ENCODE data around the gene SLC6A19.

GRCh38 chr5:1190837-1191239, 10.6 kb upstream of the SLC6A19 start:
- no peak for TF ChIP-seq CTCF (IDR thresholded peaks at IDR 0.05 in 8 of 11, conservative IDR thresholded peaks at IDR 0.05 in 3 of 11)
- TF ChIP-seq POLR2AphosphoS5 (IDR thresholded peaks at IDR 0.05): no peak
